LNCAP (cell line): ENCODE data around the gene AGPAT1.

Experiments used
- CTCF ChIP-seq: fragments of 450-650 bp; IDR thresholded peaks from 2 replicates; pipeline ENCODE4 v1.5.1; 2017; ENCODE audit warnings: mild to moderate bottlenecking

Gene AGPAT1

GRCh38 chr6:32152769-32153563 is 22.9 kb downstream of the AGPAT1 start:
- no peak for TF ChIP-seq CTCF

- no peak for TF ChIP-seq CTCF
Measured at GRCh38 chr6:32151863-32152768, 23.8 kb downstream of the AGPAT1 start, which contains the start of gene PRRT1. Gene PRRT1, minus strand, starts transcription at chr6:32151939. Its CDS starts 112 bp downstream, at chr6:32151827.

- no peak for TF ChIP-seq CTCF
Measured at GRCh38 chr6:32151181-32151862, 24.6 kb downstream of the AGPAT1 start.

- TF ChIP-seq CTCF, result no peak
Measured at GRCh38 chr6:32149932-32150870, 25.7 kb downstream of the AGPAT1 start.

- no peak for TF ChIP-seq CTCF
Measured at GRCh38 chr6:32149092-32149755, 26.7 kb downstream of the AGPAT1 start.

GRCh38 chr6:32148289-32149091 is 27.4 kb downstream of the AGPAT1 start:
- no peak for TF ChIP-seq CTCF
